ENCODE data around the gene AGO3.

DNA sequence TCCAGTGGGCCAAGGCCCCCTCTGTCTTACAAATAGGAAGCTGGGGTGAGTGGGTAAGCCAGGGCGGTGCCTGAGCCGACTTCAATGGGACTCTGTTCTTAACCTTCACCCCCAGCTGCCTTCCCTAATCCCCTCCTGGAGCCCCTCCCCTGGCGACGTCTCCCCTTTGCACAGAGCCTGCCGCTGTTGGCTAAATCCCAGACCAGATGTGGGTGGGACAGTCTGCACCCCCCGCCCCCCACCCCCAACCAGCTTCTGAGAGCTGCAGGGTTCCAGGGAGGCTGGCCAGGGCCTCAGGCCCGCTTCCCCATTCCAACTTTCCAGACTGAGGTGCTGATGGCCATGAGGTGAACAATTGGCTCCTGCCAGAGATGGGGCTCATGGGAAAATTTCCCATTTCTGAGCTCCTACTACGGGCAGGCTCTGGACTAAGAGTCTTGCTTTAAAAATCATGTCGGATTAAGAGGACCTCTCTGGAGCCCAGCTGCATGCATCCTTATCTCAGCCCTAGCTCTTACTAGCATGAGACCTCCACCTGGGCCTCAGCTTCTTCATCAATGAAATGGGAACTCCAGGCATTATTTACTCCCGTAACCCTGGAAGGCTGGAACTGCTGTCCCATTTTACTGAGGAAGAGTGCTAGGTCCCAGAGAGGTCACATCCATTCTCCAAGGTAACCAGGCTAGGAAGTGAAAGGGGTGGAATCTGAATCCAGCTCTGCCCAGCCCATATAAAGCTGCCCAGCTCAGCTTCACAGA lies 187.7 kb downstream of the AGO3 start:
- TF ChIP-seq POLR2A (IDR thresholded peaks at IDR 0.05; ENCODE audit: low read length) (no peak), HOXA7 (CRISPR knock-in tag; IDR thresholded peaks at IDR 0.05) (no peak), CBX2 (IDR thresholded peaks at IDR 0.05; ENCODE audit: borderline replicate concordance, low read depth) (no peak), EP300 (IDR thresholded peaks at IDR 0.05) (no peak), CEBPB (IDR thresholded peaks at IDR 0.05) (no peak), RAD21 (conservative IDR thresholded peaks at IDR 0.05 in 1 of 2, IDR thresholded peaks at IDR 0.05 in 1 of 2) (no peak), SMC3 (IDR thresholded peaks at IDR 0.05) (no peak), CHD4 (IDR thresholded peaks at IDR 0.05; ENCODE audit: borderline replicate concordance) (no peak), KDM1A (IDR thresholded peaks at IDR 0.05; ENCODE audit: low read depth) (no peak)
- TF ChIP-seq, protein P1, sequence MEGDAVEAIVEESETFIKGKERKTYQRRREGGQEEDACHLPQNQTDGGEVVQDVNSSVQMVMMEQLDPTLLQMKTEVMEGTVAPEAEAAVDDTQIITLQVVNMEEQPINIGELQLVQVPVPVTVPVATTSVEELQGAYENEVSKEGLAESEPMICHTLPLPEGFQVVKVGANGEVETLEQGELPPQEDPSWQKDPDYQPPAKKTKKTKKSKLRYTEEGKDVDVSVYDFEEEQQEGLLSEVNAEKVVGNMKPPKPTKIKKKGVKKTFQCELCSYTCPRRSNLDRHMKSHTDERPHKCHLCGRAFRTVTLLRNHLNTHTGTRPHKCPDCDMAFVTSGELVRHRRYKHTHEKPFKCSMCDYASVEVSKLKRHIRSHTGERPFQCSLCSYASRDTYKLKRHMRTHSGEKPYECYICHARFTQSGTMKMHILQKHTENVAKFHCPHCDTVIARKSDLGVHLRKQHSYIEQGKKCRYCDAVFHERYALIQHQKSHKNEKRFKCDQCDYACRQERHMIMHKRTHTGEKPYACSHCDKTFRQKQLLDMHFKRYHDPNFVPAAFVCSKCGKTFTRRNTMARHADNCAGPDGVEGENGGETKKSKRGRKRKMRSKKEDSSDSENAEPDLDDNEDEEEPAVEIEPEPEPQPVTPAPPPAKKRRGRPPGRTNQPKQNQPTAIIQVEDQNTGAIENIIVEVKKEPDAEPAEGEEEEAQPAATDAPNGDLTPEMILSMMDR (IDR thresholded peaks at IDR 0.05): no peak
- TF ChIP-seq, protein P2, sequence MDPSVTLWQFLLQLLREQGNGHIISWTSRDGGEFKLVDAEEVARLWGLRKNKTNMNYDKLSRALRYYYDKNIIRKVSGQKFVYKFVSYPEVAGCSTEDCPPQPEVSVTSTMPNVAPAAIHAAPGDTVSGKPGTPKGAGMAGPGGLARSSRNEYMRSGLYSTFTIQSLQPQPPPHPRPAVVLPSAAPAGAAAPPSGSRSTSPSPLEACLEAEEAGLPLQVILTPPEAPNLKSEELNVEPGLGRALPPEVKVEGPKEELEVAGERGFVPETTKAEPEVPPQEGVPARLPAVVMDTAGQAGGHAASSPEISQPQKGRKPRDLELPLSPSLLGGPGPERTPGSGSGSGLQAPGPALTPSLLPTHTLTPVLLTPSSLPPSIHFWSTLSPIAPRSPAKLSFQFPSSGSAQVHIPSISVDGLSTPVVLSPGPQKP (IDR thresholded peaks at IDR 0.05; ENCODE audit: low read depth, low read length): no peak
